GM19023 (cell line): Measurements from ENCODE around the gene GLT1D1.

ENCODE experiments used
- ATAC-seq: cut with Tn5 transposase; IDR thresholded peaks from one replicate; pipeline ENCODE4 v1.9.1; 2021; ENCODE audit warnings: mild to moderate bottlenecking, moderate library complexity; ENCODE audit not compliant: unreplicated experiment

The GLT1D1 gene

DNA sequence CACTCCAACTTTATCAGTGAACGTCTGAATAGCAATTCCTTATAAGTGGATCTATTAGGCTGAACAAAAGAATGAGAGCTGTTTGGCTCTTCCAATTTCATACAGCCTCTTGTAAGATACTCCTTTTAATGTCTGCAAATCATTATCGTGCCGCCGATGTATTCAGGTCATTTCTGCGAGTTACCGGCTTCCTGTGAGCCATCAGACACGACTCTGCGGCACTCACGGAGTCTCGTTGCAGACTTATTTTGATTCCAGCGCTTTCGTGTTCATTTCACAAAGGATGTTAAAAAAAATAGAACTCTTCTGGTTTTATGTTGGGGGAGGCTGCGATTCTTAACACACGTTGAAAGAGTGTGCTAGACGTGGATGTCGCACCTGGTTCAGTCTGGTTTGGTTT lies 106.6 kb downstream of the GLT1D1 start:
- ATAC-seq = no peak

DNA sequence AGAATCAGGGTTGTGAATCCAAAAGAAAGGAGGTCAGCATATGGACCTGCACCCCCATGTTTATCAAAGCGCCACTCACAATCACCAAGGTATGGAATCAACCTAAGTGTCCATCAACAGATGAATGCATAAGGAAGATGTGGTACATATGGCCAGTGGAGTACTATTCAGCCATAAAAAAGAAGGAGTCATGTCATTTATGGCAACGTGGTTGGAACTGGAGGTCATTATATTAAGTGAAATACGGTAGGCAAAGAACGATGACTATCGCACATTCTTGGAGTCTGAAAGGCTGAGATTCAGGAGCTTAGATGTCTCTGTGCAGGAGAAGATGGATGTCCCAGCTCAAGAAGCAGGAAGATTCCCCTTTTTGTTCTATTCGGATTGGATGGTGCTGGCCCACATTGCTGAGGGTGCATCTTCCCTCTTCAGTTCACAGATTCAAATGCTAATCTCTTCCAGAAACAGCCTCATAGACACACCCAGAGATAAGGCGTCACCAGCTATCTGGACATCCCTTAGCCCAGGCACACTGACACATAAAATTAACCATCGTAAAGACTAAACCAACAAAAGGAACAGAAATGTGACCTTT lies 108.1 kb downstream of the GLT1D1 start:
- ATAC-seq = no peak

DNA sequence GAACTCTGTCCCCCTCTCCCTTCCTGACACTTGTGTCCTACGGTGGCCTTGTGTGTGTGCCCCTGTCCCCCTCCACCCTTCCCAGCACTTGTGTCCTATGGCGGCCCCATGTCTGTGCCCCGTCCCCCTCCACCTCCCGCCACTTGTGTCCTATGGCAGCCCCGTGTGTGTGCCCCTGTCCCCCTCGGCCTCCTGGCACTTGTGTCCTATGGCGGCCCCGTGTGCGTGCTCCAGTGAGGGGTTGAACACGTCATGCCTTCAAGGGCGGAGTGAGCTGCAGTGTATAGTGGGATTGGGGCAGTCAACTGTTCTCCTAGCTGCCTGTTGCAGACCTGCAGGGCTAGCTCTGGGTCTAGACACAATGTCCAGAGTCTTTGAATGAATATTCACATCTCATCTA lies 108.7 kb downstream of the GLT1D1 start:
- ATAC-seq = no peak

DNA sequence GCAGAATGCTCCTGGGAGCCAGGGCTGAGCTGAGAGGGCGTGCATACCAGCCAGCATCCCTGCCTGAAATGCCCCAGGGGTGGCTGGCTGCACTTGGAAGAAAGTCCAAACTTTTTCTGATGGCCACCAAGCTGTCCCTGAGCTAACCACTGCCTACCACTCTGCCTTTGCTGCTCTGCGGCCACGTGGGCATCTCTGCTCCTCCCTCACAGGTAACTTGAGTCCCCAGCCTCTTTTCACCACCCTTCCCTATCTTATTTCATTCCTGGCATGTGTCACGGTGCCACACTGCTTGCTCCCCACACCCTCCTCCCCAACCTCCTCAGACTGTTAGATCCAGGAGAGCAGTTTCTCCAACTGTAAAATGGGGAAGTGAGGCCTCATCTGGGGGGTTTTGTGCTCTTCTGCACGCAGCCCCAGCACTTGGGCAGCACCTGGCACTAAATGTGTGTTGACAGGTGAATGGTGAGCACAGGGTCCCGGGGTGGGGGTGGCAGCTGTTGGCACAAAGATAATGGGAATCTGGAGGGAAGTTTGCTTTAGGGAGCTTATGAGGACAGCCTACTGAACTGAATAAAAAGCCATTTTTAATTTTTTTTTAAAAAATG lies 113.0 kb downstream of the GLT1D1 start:
- no peak for ATAC-seq

DNA sequence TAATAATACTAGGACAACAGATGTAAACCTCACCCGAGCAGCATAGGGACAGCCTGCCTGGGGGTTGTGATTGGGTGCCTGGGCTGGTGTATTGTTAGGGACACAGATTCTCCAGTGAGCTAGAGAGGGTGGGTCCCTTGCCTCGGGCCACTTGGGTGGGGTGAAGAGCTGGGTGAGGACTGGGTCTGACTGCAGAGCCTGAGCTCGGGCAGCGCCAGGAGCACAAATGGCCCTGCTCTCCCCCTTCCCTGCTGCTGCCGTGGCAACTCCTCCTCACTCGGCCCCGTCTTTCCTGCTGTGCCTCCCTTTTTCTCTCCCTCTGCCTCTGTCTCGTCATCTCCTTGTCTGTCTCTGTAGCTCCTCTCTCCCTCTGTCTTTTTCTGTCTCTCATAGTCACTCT lies 115.4 kb downstream of the GLT1D1 start:
- no peak for ATAC-seq

DNA sequence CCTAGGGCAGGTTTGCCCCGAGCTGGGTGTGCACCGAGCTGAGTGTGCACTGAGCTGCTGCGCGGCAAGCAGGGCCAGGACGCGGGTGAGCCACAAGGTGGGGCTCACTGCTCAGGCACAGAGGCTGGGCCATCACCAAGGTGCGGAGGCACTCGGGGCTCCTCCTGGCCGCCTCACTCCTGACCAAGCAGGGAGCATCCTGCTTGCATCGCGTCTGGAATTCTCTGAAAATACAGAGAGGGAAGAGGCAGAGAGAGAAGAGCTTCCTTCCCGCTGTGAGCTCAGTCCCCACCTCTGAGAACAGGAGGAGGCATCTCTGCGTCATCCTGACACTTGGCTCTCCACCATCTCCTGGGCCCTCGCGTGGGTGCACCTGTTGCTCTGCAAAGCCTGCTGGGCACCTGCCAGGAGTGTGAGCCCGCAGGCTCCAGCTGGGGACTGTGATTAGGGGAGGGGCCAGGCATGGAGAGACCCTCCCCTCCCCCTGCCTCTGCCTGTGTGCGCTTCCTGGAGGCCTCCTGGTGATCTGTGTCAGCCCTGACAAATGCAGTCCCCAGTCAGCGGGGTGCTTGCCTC lies 116.3 kb downstream of the GLT1D1 start:
- peak; percentile 77 for ATAC-seq

DNA sequence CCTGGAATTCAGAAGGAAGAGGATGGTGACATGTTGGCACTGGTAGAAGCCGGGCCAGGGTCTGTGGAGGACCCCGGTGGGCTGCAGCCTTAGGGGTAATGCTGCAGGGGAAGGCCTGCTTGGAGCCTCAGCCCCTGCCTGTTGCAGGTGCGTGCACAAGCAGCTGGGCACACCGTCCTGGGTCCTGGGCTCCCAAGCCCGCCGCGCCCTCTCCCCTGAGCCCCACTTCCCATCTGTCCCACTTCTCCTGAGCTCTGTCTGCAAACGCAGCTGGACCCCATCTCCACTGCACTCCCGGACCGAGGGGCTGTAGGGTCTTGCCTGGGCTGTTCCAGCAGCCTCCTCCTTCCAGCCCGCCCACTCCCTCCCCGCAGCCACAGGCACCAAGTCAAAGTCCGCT lies 116.8 kb downstream of the GLT1D1 start:
- no peak for ATAC-seq

DNA sequence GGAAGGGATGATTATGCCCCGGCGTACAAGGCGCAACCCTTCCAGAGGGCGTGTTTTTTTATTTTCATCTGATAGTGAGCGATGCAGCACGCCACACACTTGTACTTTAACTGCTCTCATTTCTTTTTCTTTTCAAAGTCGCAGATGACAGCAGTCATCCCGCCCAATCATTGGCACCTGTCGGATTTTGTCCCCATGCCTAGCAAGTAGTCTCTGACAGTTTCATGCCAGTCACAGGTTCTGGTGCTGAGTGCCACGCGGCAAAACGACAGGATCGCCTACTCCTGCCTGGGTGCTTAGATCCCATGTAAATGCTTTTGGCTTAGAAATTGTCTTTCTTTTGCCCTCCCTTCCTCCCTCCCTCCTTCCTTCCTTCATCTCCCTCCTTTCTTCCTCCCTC lies 117.7 kb downstream of the GLT1D1 start:
- no peak for ATAC-seq

DNA sequence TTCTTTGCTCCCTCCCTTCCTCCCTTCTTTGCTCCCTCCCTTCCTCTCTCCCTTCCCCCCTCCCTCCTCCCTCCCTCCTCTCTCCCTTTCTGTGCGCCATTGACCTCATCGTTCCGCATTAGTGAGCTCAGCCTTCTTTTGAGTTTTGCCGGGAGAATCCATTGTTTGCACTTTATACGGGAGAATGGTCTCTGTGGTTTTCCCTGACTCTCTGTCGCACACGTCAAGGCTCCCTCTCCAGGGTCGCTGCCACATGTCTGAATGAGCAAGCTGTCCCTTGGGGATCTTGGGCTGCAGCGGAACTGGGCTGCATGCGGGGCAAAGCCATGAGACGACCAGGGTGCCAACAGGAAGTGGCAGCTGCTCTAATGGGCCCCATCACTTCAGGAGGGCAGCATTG lies 118.5 kb downstream of the GLT1D1 start:
- ATAC-seq = no peak

DNA sequence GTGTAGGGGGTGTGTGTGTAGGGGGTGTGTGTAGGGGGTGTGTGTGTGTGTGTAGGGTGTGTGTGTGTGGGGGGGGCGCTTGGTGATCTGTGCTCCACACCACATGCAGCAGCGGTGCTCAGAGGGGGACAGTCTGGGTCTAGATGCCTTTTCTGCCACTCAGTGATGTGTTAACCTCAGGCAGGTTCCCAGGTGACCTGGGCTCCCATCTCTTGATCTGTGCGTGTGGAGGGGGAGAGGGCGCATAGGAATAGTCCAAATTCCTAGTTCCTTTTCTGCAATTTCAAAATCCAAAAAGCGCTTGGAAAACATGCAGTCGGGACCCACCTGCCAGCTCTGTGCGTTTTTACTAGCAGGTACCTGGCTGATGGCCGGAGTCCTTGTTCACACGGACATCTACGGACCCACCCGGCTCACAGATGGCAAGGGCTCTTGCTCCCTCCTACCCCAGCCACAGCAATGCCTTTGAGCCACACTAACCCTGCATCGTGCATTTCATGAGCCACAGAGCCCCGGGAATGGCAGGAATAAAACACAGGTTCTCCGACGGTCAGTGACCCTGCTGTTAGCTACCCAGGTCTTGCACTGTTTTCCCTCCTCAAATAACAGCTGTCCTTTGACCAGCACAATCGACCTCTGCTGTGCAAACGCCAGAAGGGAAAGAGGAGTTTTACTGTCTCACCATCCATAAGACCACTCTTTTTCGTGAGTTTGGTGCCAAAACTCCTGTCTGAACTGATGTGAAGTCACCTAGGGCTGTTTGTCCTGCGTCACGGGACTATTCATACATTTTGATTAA lies 120.8 kb downstream of the GLT1D1 start:
- no peak for ATAC-seq

DNA sequence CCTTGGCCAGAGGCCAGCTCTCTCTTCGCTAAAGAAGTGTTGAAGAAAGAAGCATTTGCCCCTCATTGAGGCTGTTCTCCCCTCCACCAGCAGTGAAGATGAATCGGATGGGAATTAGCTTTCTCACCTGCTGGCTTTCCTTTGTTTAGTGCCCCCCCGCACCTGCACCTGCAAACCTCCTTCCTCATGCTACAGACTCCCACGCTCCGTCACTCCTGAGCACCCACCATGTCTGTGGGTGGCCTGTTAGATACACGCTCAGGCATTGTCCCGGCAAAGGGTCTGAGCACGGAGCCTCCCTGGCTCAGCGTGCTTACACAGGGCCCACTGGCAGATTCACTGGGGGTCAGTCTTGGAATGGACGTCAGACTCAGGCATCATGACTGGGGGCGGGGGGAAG lies 121.6 kb downstream of the GLT1D1 start:
- no peak for ATAC-seq

DNA sequence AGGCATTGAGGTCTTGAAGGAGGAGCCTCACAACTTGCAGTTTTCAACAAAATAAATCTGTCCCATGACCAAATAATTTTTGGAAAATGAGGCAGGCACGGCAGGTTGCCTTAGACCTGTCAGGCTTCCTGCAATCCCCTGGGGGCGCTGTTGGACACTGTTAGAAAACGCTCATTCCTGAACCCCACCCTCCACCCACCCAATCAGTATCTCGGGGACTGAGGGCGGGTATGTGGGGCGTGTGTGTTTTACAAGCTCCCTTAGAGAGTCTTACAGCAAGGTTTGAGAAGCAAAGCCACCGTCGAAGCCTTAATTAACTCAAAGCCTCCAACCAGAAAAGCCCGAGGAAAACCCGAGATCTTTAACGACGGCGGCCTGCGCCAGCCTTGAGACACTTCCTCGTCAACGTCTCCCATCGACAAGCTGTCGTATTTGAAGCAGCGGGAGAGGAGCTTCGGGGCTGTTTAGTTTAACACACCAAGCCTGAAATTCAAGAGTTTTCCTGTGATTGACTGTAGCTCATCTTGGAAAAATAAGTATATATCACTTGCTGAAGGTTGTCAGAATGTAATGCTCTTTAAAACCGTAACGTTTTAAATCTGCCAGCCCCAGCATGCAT lies 123.0 kb downstream of the GLT1D1 start:
- no peak for ATAC-seq

DNA sequence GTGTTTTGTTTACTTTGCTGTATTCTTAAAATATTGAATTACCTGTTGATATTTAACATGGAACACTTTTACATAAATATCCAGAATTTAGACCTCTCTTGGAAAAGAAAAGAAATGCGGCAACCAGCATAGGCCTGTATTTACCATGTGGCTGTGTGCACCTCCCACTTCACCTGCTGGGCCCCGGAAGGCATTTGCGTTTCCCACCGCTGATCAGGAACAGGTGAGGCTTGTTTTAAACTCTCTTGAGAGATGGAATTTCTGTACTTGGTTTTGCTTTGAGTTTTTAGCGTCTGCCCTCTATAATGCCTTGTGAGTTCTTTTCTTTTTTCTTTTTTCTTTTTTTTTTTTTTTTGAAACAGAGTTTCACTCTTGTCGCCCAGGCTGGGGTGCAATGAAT lies 124.2 kb downstream of the GLT1D1 start:
- ATAC-seq = no peak

DNA sequence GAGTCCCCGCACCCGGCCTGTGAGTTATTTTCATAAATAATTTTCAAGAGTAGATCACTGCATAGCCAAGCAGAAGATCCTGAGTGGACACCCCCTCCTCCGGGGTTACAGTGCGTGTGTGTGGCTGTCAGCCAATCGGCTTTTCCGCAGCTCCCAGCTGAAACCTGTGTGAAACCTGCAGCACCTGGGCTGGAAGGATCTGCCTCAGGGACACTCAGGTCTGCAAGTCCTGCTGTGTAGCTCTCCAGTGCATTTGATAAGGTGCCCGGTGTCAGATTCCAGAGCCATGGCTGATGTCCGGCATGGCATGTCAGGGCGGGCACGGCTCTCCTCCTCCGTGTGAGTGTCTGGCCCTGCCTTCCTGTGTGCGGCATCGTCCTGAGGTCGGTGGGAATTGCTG lies 124.8 kb downstream of the GLT1D1 start:
- no peak for ATAC-seq

DNA sequence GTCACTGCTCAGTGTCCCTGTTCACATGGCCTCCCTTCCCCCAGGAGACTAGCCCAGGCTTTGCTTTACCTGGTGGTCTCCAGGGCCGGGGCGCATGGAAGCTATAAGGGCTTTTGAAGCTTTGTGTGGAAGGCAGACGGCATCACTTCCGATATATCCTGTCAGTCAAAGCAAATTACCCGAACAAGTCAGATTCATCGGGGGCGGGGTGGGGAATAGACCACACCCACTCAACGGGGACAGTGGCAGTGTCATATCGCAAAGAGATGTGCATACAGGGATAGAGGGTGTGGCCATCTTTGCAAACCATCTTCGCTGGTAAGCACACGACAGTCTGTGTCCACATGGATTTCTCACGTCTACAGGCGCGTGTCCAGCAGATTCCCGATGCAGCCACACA lies 127.3 kb downstream of the GLT1D1 start:
- no peak for ATAC-seq

DNA sequence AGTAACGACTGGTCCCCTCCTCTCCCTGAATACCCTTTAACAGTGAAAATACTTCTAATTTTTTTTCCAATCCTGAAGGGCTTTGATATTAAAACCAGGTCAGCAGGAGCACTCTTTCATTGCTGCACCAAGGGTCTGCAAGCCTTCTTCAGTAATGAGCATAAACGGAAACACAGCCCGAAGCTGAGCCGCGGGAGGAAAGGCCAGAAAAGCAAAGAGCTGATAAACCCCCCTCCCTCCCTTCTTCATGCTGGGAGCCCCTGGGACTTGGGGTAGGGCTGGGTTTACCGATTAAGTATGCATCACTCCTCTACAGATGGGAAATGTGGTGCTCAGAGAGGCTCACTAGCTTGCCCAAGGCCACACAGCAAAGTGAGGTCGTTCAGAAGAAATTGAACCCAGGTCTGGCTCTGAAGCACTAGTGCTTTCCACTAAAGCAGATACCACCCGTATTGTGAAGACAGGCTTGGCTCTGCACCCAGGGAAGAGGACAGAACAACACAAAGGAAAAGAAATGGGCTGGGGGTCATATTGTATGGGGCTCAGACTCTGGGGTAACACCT lies 128.8 kb downstream of the GLT1D1 start:
- no peak for ATAC-seq

DNA sequence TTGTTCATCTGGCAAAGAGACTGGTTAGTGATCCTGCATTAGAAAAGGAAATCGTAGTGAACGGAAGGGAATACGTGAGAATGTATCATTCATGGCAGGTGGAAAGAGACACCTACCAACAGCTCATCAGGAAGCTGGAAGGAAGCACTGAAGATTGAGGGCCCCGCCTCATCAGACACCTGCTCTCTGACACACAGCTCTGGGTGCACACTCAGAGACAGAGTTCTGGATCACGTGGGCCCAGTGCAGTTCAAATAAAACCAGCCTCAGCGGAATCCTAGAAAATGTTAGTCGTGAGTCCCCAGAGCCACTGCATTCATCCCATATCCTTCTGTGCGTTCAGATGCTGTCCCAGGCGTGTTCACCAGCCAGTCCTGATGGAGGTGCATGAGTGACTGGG lies 129.7 kb downstream of the GLT1D1 start:
- no peak for ATAC-seq

DNA sequence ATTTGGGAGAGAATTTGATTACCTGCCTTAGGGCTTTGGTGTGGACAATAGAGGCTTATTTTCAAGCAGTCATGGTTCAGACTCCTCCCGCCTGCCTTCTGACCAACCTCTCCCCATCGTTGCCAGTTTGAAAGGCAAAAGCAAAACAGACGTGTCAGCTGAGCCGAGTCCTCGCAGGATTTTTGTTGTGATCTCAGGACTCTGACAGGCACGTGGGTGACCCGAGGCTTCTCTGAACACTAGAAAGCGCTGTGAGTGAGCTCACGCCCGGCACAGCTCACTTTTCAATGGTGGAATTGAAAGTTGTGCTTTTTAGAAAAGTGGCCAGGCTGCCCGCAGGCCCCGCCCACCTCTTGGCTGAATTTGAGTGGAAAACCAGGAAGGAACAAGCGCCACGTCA lies 130.1 kb downstream of the GLT1D1 start:
- no peak for ATAC-seq

DNA sequence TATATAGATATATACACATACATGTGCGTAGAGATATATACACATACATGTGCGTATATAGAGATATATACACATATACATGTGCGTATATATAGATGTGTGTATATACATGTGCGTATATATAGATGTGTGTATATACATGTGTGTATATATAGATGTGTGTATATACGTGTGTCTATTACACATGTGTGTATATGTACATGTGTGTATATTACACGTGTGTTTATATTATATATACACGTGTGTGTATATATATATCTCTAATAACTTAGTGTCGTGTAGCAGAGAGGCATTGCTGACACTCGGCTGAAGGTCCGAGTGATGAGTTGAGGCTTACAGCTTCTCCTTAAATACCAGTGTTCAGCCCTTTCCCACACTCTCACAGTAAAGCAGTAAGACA lies 133.7 kb downstream of the GLT1D1 start:
- no peak for ATAC-seq

DNA sequence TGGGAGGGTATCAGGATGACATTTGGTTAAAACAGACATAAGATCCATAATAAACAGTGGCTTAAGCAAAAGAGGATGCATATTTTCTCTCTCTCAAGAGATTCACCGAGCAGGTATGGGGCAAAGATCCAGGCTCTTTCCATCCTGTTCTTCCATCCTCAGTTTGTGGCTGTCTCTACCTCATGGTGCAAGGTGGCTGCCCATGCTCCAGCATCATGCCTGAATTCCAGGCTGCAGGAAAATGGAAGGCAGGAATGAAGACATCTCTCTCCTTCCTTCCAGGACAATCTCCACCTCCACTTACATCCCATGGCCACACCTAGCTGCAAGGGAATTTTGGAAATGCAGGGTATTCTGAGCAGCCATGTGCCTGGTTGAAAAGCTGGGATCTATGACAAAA lies 136.0 kb downstream of the GLT1D1 start:
- ATAC-seq = no peak

DNA sequence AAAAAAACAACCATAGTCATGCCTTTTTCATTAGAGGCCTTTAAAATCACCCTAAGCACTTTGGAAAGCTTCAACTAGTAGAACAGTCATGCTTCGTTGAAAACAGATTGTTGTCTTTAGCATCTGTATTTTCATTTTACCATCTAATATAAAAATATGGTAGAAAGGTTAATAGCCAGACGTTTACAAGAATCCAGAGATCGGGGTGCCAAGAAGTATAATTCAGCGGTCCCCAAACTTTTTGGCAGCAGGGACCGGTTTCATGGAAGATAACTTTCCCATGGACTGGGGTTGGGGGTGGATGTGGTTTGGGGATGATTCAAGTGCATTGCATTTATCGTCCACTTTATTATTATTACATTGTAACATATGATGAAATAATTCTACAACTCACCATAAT lies 138.4 kb downstream of the GLT1D1 start:
- no peak for ATAC-seq
